CD4-positive, alpha-beta T cell treated with Interleukin-1 beta for 1 hour (primary cell): ENCODE measurements around the gene PLXNA4.

Experiments
- DNase-seq, 2 donors: peaks; one replicate each; pipeline ENCODE4 v3.0.0-alpha.2; 2020 to 2022

PLXNA4 gene

GRCh38 chr7:132228240-132228639 lies 348.0 kb downstream of the PLXNA4 start:
- DNase-seq, result no peak

GRCh38 chr7:132226957-132227290 lies 349.3 kb downstream of the PLXNA4 start:
- no peak for DNase-seq

GRCh38 chr7:132226046-132226956 lies 350.0 kb downstream of the PLXNA4 start:
- DNase-seq, result no peak

DNA sequence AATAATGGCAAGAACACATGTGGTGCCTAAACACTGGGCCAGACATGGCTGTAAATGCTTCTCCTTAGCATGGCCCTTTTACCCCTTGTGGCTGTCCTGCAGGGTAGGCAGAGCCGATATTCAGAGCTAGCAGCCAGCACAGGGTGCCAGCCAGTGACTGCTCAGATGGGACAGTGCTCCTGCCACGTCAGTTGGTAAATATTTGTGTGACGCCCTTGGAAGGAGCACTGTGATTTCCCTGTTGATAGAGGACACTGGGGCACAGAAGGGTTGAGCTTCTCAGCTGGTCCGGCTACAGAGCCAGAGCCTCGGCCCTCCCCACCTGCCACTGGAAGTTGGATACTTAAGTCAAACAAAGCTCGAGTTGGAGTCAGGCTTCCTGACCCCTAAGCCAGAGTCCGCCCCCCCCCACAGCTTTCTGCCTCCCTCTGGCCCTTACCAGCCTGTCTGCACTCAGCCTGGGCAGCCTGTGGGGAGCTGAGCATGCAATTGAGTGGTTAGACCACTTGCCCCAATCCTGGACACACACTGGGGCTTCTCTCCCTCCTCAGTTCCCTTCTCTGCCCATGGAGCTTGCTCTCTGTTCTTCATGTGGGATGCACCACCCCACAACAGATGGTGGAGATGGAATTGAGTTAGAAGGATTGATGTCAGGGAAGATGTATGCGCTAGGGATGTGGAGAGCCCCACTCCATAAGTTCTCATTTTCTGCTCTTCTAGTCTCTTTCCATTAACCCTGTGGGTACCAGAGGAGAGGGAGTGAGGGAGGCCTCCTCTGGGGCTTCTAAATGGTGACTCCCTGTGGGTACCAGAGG lies 350.8 kb downstream of the PLXNA4 start:
- no peak for DNase-seq

GRCh38 chr7:132221356-132221755 lies 354.9 kb downstream of the PLXNA4 start:
- DNase-seq, result no peak

GRCh38 chr7:132220060-132220459 lies 356.2 kb downstream of the PLXNA4 start:
- DNase-seq, result no peak

DNA sequence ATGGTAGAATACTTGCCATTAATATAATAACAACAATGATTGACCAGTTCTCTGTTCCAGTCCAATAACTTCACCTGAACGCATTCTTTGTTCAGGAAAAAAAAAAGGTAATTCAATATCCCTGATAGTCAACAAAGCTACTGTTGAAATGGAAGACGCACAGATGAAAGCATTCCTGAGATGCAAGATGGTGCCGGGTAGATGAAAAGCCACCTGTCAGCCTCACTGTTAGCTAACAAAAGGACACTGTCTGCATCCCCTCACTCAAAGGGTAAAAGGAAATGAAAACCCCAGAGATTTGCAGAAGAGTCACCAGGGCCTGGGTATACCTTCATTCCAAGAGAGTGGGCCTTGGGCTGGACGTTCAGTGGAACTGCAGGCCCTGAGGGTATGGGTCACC lies 357.4 kb downstream of the PLXNA4 start:
- DNase-seq, result no peak

DNA sequence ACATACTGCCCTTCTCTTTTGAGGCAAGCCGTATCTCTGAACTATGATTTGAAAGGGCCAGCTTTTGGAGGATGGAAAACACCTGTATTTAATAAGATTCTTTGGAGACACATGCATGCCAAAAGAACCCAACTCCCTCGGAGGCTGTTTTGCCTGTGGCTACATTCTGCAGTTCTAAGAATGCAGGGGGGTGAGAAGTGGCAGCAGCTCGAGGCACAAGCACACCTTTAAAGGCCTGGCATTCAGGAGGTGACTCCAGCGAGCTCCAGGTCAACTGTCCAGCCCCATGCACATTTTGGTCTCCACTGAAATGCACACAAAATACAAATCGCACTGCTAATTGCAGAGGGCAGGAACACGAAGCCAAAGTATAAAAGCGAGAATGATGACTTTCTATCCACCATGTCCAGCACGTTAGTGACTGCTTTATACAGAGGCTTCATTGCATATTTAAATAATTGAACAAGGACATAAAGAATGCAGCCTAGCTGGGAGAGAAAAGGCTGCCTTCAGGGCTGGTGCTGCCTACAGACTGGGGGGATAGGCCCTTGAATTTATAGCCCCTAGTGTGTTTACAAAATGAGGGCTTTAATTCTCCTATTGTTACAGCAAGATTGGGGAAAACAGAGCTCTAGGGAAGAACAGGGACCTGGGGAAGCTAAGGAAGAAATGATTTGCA lies 359.3 kb downstream of the PLXNA4 start:
- DNase-seq, result no peak

GRCh38 chr7:132214452-132214851 lies 361.8 kb downstream of the PLXNA4 start:
- DNase-seq, result no peak

DNA sequence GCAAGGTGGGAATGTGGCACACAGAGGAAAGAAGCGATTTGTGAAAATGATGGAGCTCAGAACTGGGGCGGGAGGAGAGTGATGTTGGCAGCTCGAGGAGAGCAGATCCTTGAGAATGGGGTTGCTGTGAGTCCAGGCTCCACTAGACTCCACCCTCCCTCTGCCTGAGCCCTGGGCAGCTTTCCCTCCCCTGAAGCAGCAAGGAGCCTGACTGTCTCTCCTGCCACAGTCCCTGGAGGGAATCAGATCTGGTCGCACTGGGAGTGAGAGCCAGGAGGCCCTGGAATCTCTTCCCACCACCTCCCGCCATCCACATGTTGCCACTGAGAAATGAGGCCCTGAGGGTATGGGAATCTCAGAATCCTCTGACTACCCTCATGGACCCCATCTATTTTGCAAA lies 362.7 kb downstream of the PLXNA4 start:
- DNase-seq, result no peak

DNA sequence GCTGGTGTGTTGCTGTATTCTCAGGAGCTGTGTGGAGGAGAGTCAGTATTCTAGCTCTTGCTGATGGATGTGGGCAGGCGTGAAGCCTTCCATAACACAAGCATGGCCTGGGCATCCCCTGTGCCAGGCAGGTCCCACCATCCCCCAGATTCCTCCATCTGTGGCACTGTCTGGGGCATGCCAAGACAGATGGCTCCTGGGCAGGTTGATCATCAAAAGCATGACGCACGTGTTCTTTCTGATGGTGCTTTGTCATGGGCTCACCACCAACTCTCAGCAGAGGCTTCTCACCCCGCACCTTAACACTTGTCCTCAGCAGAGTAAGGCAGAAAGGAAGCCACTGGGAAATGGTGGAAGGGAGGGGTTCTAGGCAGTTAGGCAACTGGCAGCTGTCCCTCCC lies 364.3 kb downstream of the PLXNA4 start:
- DNase-seq, result no peak

- no peak for DNase-seq
These were observed 365.4 kb downstream of the PLXNA4 start for GRCh38 chr7:132210821-132211220.

GRCh38 chr7:132207782-132208181 lies 368.5 kb downstream of the PLXNA4 start:
- DNase-seq, result no peak

- DNase-seq, result no peak
These were observed 369.1 kb downstream of the PLXNA4 start for GRCh38 chr7:132207211-132207610.

- no peak for DNase-seq
These were observed 369.7 kb downstream of the PLXNA4 start for GRCh38 chr7:132206594-132206993.

DNA sequence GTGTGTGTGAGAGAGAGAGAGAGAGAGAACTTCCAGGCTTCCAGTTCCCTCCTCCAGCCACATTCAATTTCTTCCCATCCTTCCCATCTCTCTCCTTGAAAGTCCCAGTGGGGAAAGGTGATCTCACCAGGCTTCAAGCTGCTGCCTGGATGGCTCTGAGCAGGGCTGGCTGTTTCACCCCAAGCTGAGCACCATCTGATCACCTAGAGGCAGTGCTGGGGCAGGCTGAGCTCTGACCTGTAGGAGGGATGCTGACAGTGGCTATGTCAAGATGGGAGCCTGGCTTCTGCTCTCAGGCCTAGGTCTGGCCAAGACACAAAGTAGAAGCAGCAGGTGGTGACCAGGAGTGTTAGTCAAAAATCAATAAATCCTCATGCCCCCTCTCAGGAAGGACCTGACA lies 370.8 kb downstream of the PLXNA4 start:
- DNase-seq, result no peak

DNA sequence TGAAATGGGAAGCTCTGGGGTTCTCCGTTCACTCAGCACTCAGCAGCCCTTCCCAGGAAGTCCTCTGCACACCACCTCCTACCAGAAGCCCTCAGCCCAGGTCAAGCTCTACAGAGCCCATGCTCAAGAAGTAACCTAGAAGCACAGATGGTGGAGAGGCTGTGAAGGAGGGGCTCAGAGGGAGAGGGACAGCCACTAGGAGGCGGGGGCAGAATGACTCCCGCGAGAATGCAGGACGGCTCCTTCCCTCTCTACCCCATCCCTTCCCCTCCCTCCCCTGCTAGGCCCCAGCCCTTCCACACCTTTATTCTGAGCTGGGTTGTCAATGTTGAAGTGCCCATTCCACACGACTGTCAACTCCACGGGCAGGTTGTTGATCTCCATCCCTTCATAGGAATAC lies 373.2 kb downstream of the PLXNA4 start:
- no peak for DNase-seq

DNA sequence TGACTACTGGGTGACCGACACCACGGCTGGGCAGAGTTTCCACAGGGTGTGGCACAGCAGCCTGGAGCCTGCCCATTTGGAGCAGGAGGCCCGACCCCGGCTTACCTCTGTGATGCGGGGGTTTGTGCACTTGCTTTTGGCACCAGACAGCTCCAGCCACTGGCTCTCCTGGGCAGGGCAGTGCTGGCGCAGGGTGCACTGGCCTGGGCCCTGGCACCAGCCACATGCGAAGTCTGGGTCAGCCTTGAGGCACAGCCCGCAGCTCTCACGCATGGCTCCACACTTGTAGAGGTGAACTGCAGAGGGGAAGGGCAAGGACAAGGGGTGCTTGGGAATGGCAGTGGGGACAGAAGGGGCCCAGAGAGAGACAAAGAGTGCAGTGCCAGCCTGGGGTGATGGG lies 373.7 kb downstream of the PLXNA4 start:
- DNase-seq, result no peak

- no peak for DNase-seq
These were observed 376.1 kb downstream of the PLXNA4 start for GRCh38 chr7:132200141-132200540.

DNA sequence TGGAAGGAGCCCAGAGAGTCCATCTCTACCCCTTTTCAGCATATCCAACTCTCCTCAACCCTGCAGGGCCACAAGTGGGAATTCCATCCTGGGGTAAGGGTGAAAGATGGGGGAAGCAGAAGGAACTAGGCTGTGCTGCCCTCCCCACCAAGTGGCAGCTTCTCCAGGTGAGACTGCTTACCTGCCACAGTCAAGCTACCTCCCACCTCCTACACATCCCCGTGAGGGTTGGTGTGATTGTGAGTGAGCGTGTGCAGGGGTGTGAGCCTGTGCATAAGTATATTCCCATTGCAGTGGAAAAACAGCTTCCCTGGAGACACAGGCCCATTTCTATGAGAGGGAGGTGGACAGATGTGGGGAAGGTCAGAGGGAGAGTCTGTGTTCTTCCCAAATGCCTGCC lies 376.6 kb downstream of the PLXNA4 start:
- no peak for DNase-seq

DNA sequence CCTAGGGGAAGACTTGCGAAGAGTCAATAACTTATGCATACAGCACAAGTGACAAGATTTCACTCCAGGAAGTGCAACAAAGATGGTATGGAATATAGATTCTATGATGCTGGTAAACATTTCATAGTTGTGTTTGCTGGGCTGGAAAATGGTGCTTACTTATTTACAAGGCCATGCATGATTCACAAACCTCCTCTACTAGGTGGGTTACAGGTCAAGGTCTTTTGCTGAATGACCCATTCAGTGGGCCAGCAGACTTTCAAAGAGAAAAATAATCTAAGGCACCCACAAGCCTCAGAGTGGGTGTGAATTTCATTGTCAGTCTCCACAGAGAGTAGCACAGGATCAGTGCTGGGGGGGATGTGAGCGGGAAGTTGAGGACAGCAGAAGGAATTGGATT lies 378.5 kb downstream of the PLXNA4 start:
- no peak for DNase-seq

DNA sequence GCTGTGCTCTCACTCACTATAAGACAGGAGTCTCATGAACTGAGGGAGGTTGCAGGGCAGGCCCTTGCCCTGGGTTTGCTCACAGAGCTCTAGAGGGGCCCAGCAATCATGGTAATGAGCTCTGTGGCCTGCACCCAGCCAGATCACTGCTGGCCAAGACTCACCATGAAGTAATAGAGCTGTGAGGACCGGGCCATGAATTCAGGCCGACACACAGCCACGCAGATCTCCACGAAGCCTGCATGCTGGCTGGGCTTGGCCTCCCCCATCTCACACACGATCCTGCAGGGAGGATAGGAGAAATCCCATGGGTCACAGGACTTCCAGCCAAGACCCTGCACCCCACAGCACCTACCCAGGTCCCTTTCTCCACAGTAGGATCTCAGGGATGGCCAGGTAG lies 382.4 kb downstream of the PLXNA4 start:
- no peak for DNase-seq

- DNase-seq, result no peak
These were observed 383.5 kb downstream of the PLXNA4 start for GRCh38 chr7:132192809-132193208.

- no peak for DNase-seq
These were observed 384.9 kb downstream of the PLXNA4 start for GRCh38 chr7:132191418-132191817.
